Glomerular endothelial cell (primary cell): ENCODE measurements around the gene KRTAP19-4. TPM values are rescaled to one million over a fixed set of nuclear protein-coding genes. Genes with fewer than 3 reads are reported as not detected.

Experiments
- total RNA-seq: library from RNA; depleted of rRNA; stranded (reverse); fragments of >200 nt; gene quantifications from 2 replicates; pipeline ENCODE4 v1.2.3, GENCODE V29; 2015

KRTAP19-4 gene
- total RNA-seq, 1 donor from 2014 or later: not detected

Other genes with a start within 250 kb of the KRTAP19-4 start
- not detected in 2 replicates for gene KRTAP24-1, start 214.2 kb downstream of the KRTAP19-4 start, total RNA-seq
- not detected in 2 replicates for gene KRTAP25-1, start 207.7 kb downstream of the KRTAP19-4 start, total RNA-seq
- gene KRTAP26-1, start 176.8 kb downstream of the KRTAP19-4 start, total RNA-seq: not detected in 2 replicates
- gene KRTAP27-1, start 159.5 kb downstream of the KRTAP19-4 start, total RNA-seq: not detected in 2 replicates
- gene KRTAP23-1, start 148.6 kb downstream of the KRTAP19-4 start, total RNA-seq: not detected in 2 replicates
- not detected in 2 replicates for gene KRTAP13-2, start 124.9 kb downstream of the KRTAP19-4 start, total RNA-seq
- gene KRTAP13-1, start 101.1 kb downstream of the KRTAP19-4 start, total RNA-seq: not detected in 2 replicates
- gene KRTAP13-3, start 71.2 kb downstream of the KRTAP19-4 start, total RNA-seq: not detected in 2 replicates
- not detected in 2 replicates for gene KRTAP13-4, start 66.9 kb downstream of the KRTAP19-4 start, total RNA-seq
- gene KRTAP15-1, start 56.9 kb downstream of the KRTAP19-4 start, total RNA-seq: not detected in 2 replicates
- gene KRTAP19-1, start 16.8 kb downstream of the KRTAP19-4 start, total RNA-seq: not detected in 2 replicates
- not detected in 2 replicates for gene KRTAP19-2, start 9.7 kb downstream of the KRTAP19-4 start, total RNA-seq
- gene KRTAP19-3, start 5.2 kb downstream of the KRTAP19-4 start, total RNA-seq: not detected in 2 replicates
- not detected in 2 replicates for gene KRTAP19-5, start 5.0 kb upstream of the KRTAP19-4 start, total RNA-seq
- not detected in 2 replicates for gene KRTAP19-6, start 44.7 kb upstream of the KRTAP19-4 start, total RNA-seq
- not detected in 2 replicates for gene KRTAP19-7, start 64.1 kb upstream of the KRTAP19-4 start, total RNA-seq
- not detected in 2 replicates for gene KRTAP22-2, start 93.2 kb upstream of the KRTAP19-4 start, total RNA-seq
- not detected in 2 replicates for gene KRTAP6-3, start 95.3 kb upstream of the KRTAP19-4 start, total RNA-seq
- gene KRTAP6-2, start 101.7 kb upstream of the KRTAP19-4 start, total RNA-seq: not detected in 2 replicates
- gene KRTAP22-1, start 103.9 kb upstream of the KRTAP19-4 start, total RNA-seq: not detected in 2 replicates
- gene KRTAP6-1, start 116.8 kb upstream of the KRTAP19-4 start, total RNA-seq: not detected in 2 replicates
- not detected in 2 replicates for gene KRTAP20-1, start 119.3 kb upstream of the KRTAP19-4 start, total RNA-seq
- gene KRTAP20-4, start 123.5 kb upstream of the KRTAP19-4 start, total RNA-seq: not detected in 2 replicates
- not detected in 2 replicates for gene KRTAP20-2, start 138.0 kb upstream of the KRTAP19-4 start, total RNA-seq
- gene KRTAP20-3, start 145.7 kb upstream of the KRTAP19-4 start, total RNA-seq: not detected in 2 replicates
- gene KRTAP21-3, start 221.6 kb upstream of the KRTAP19-4 start, total RNA-seq: not detected in 2 replicates